HL-60 (cell line): ENCODE data around the gene PIGC.
"Not testable (repeated sequence)": the region's sequence is repeated elsewhere in the genome, so short reads cannot be mapped to it uniquely, and the experiment has no call there.

ENCODE experiments used
- DNase-seq, 2 experiments: peaks; one replicate each; pipeline ENCODE4 v3.0.0-alpha.2; 2010 to 2020; ENCODE audit warnings: low read depth in 1 of 2, low spot score in 1 of 2
- H3K27ac ChIP-seq: fragments of 250-450 bp; sonication (Bioruptor Pico); replicated peaks from 2 replicates; pipeline ENCODE4 v1.5.1; 2020; ENCODE audit warnings: mild to moderate bottlenecking, moderate library complexity
- H3K27me3 ChIP-seq: fragments of 250-450 bp; sonication (Bioruptor Pico); 2 replicates; pipeline ENCODE4 v1.5.1; 2021; ENCODE audit warnings: mild to moderate bottlenecking, moderate library complexity; ENCODE audit not compliant: insufficient read depth, poor library complexity, severe bottlenecking
- H3K4me3 ChIP-seq: replicated peaks from 2 replicates; pipeline ENCODE4 v1.5.1; 2011; ENCODE audit warnings: mild to moderate bottlenecking, control low read depth, low read length; ENCODE audit not compliant: insufficient read depth
- CTCF ChIP-seq: IDR thresholded peaks from one replicate; pipeline ENCODE4 v1.5.1; 2011; ENCODE audit warnings: low read length, control low read depth, inconsistent platforms; ENCODE audit not compliant: insufficient read depth
- GABPA ChIP-seq: IDR thresholded peaks from 2 replicates; pipeline ENCODE4 v1.6.1; 2012; ENCODE audit warnings: low read depth
- POLR2AphosphoS5 ChIP-seq: IDR thresholded peaks from 2 replicates; pipeline ENCODE4 v1.6.1; 2012; ENCODE audit warnings: low read depth
- REST ChIP-seq: IDR thresholded peaks from 2 replicates; pipeline ENCODE4 v1.6.1; 2012; ENCODE audit warnings: low read depth; ENCODE audit not compliant: insufficient replicate concordance
- SPI1 ChIP-seq: IDR thresholded peaks from 2 replicates; pipeline ENCODE4 v1.6.1; 2012; ENCODE audit warnings: low read depth, mild to moderate bottlenecking, borderline replicate concordance

The PIGC gene

GRCh38 chr1:172442404-172442803 is 1.5 kb downstream of the PIGC start:
- TF ChIP-seq SPI1 = no peak
- no peak for TF ChIP-seq CTCF
- TF ChIP-seq REST = no peak
- TF ChIP-seq POLR2AphosphoS5 = no peak
- no peak for TF ChIP-seq GABPA
- Histone ChIP-seq H3K4me3 (no peak overlapping the region), H3K27me3 (no peaks in the 10 kb centered on the region), H3K27ac (no peak overlapping the region)
- DNase-seq = no peak

- not testable (repeated sequence) for H3K4me3 ChIP-seq, H3K27ac ChIP-seq, DNase-seq, H3K27me3 ChIP-seq
Measured at GRCh38 chr1:172437183-172437582, 6.7 kb downstream of the PIGC start.

GRCh38 chr1:172431721-172432192 is 12.1 kb downstream of the PIGC start:
- Histone ChIP-seq H3K27me3 (no peaks in the 10 kb centered on the region), H3K4me3 (no peak overlapping the region), H3K27ac (no peak overlapping the region)
- TF ChIP-seq SPI1 = no peak
- TF ChIP-seq GABPA = no peak
- TF ChIP-seq REST = no peak
- no peak for TF ChIP-seq POLR2AphosphoS5
- TF ChIP-seq CTCF = no peak
- DNase-seq = no peak

- Histone ChIP-seq H3K27ac (no peak overlapping the region), H3K27me3 (no peaks in the 10 kb centered on the region), H3K4me3 (no peak overlapping the region)
- no peak for TF ChIP-seq POLR2AphosphoS5
- no peak for TF ChIP-seq CTCF
- no peak for TF ChIP-seq SPI1
- TF ChIP-seq REST = no peak
- no peak for TF ChIP-seq GABPA
- no peak for DNase-seq
Measured at GRCh38 chr1:172431204-172431603, 12.7 kb downstream of the PIGC start.
